HUES48 (cell line): ENCODE measurements around the gene CD300A.

Experiments used
- H3K27ac ChIP-seq: one replicate; pipeline ENCODE4 v1.7.0; 2013; ENCODE audit warnings: low read depth, low read length, inconsistent platforms
- H3K27me3 ChIP-seq: 2 replicates; pipeline ENCODE4 v1.6.1; 2013; ENCODE audit warnings: mild to moderate bottlenecking, low read length; ENCODE audit not compliant: control insufficient read depth, insufficient read depth
- H3K36me3 ChIP-seq: 2 replicates; pipeline ENCODE4 v1.6.1; 2013; ENCODE audit warnings: low read length; ENCODE audit not compliant: control insufficient read depth, insufficient read depth
- H3K4me1 ChIP-seq: 2 replicates; pipeline ENCODE4 v1.6.1; 2013; ENCODE audit warnings: mild to moderate bottlenecking, low read length; ENCODE audit not compliant: control insufficient read depth, insufficient read depth
- H3K4me3 ChIP-seq: 2 replicates; pipeline ENCODE4 v1.5.1; 2013; ENCODE audit warnings: mild to moderate bottlenecking, low read depth, low read length
- H3K9ac ChIP-seq: 2 replicates; pipeline ENCODE4 v1.6.1; 2013; ENCODE audit warnings: mild to moderate bottlenecking, low read depth, low read length, moderate library complexity
- H3K9me3 ChIP-seq: 2 replicates; pipeline ENCODE4 v1.6.1; 2013; ENCODE audit warnings: low read length; ENCODE audit not compliant: control insufficient read depth, insufficient read depth

The CD300A gene

DNA sequence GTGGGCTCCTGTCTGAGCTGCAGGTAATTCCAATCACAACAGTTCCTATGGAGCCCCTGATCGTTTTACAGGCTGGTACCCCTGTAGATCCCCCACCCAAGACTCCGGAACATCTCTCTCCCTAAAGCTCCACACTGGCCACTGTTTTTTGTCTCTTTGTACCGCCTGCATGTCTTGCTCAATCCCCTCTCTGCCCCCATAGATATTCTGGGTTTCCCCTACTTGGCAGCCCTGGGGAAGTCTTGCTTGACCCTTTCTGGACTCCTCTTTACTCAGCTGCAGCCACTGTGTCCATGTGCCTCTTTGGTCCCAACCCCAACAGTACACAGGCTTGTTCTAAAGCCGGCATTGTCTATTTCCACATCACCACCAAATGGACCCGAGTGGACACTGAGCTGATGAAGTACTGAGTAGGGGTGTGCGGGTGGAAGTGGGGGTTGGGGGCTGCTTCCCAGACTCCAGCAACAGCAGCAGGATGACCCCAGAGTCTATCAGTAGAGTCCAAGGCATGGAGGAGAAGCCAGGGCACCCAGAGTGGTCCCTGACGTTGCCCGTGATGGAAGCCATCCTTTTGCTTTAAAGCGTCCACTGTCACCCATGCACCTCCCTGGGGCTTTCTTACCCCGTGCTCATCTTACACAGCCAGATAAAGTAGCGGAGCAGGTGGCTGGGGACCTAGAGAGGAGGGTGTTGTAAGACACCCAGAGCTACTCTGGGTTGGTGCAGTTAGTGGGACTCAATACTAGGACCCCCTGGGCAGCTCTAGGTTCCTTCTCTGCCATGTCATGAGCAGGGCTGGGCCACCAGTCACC is 58.4 kb downstream of the CD300A start:
- no peaks in the 10 kb centered on the region for H3K36me3 ChIP-seq
- no peak overlapping the region for H3K27ac ChIP-seq
- H3K9me3 ChIP-seq = peaks cover 2% of the 10 kb centered on the region; the same call in 1 of the 2 replicates
- no peak overlapping the region for H3K9ac ChIP-seq
- no peaks in the 10 kb centered on the region; the same call in 1 of the 2 replicates for H3K27me3 ChIP-seq
- no peaks in the 10 kb centered on the region for H3K4me1 ChIP-seq
- no peak overlapping the region for H3K4me3 ChIP-seq

DNA sequence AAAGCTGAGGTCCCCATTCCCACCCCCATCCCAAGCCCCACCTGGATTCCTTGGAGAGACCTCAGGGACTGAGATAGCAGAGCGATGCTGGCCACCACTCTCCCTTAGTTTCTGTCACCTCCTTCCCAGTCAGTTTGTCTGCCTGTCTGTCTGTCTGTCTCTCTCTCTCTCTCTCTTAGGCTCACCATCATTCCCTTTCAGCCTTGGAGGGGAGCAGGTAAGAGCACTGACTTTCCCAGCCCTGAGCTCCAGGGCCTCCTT is 59.0 kb downstream of the CD300A start:
- H3K4me1 ChIP-seq = no peaks in the 10 kb centered on the region
- H3K9ac ChIP-seq = no peak overlapping the region
- H3K27ac ChIP-seq = no peak overlapping the region
- no peaks in the 10 kb centered on the region; the same call in 1 of the 2 replicates for H3K27me3 ChIP-seq
- H3K9me3 ChIP-seq = peaks cover 2% of the 10 kb centered on the region; the same call in 1 of the 2 replicates
- H3K36me3 ChIP-seq = no peaks in the 10 kb centered on the region
- no peak overlapping the region for H3K4me3 ChIP-seq

DNA sequence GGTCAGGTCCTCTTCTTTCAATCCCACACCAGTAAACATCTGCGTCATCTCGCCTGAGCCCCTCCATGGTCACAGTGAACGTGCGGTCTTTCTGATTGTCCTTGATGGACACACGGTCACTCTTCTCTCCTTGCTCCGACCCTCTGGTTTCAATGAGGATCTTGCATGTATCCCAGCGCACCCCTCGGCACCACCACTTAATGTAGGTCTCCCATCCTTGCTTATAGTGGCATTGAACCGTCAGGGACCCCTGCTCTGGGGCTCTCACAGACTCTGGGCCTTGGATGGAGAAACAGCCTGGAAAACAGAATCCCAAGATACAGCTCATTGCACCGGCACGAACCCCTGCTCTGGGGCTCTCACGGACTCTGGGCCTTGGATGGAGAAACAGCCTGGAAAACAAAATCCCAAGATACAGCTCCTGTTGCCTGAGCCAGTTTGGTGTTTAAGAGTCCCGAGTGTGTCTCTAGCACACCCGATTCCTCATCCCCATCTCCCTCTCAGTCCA is 59.4 kb downstream of the CD300A start:
- Histone ChIP-seq H3K9ac (no peak overlapping the region), H3K4me3 (no peak overlapping the region), H3K9me3 (peaks cover 2% of the 10 kb centered on the region; the same call in 1 of the 2 replicates), H3K27ac (no peak overlapping the region), H3K4me1 (no peaks in the 10 kb centered on the region), H3K36me3 (no peaks in the 10 kb centered on the region), H3K27me3 (no peaks in the 10 kb centered on the region; the same call in 1 of the 2 replicates)

DNA sequence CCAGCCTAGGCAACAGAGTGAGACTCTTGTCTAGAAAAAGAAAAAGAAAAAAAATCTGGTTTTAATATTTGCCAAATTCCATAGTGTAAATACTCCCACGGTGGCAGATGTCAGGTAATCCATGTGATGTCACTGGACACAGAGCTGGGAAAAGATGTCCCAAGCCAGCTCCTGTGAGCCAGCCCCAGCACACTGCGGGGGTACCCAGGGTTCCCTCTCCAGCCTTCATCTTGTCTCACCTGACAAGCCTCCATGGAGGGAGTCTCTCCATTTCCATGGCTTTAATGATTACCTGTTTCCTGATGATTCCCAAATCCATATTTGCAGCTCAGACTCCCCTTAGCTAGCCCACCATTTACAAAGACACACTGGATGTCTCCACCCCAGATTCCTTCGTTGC is 60.2 kb downstream of the CD300A start:
- Histone ChIP-seq H3K4me3 (no peak overlapping the region), H3K9me3 (peaks cover 2% of the 10 kb centered on the region; the same call in 1 of the 2 replicates), H3K4me1 (no peaks in the 10 kb centered on the region), H3K36me3 (no peaks in the 10 kb centered on the region), H3K9ac (no peak overlapping the region), H3K27ac (no peak overlapping the region), H3K27me3 (no peaks in the 10 kb centered on the region; the same call in 1 of the 2 replicates)

DNA sequence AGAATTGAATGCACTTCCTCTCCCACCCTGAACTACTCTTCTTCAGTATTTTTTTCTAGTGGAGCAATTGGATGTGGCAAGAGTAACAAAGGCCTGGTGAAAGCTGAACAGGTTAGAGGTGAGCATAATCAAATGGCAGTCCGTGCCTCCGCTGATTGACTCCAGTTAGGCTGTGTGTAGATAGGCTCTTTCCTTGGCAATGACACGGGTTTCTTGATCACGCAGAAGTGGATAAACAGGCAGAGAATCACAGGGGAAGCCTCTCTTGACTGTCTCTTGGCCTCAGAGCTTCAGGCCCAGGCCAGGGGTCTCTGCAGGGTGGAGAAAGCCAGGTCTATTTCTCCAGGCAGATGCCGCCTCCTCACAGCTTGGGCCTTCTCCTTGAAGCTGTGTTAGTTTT is 60.6 kb downstream of the CD300A start:
- peaks cover 2% of the 10 kb centered on the region; the same call in 1 of the 2 replicates for H3K9me3 ChIP-seq
- no peaks in the 10 kb centered on the region for H3K4me1 ChIP-seq
- H3K27me3 ChIP-seq = no peaks in the 10 kb centered on the region; the same call in 1 of the 2 replicates
- H3K36me3 ChIP-seq = no peaks in the 10 kb centered on the region
- H3K9ac ChIP-seq = no peak overlapping the region
- H3K27ac ChIP-seq = no peak overlapping the region
- H3K4me3 ChIP-seq = no peak overlapping the region

DNA sequence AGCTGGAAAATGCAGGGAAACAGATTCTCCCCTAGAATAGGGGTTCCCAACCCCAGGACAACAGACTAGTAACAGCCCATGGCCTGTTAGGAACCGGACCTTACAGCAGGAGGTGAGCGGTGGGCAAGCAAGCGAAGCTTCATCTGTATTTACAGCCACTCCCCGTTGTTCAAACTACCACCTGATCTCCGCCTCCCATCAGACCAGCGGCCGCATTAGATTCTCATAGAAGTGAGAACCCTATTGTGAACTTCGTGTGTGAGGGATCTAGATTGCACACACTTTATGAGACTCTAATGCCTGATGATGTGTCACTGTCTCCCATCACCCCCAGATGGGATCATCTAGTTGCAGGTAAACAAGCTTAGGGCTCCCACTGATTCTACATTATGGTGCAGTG is 61.3 kb downstream of the CD300A start:
- Histone ChIP-seq H3K27me3 (no peaks in the 10 kb centered on the region; the same call in 1 of the 2 replicates), H3K4me1 (no peaks in the 10 kb centered on the region)

DNA sequence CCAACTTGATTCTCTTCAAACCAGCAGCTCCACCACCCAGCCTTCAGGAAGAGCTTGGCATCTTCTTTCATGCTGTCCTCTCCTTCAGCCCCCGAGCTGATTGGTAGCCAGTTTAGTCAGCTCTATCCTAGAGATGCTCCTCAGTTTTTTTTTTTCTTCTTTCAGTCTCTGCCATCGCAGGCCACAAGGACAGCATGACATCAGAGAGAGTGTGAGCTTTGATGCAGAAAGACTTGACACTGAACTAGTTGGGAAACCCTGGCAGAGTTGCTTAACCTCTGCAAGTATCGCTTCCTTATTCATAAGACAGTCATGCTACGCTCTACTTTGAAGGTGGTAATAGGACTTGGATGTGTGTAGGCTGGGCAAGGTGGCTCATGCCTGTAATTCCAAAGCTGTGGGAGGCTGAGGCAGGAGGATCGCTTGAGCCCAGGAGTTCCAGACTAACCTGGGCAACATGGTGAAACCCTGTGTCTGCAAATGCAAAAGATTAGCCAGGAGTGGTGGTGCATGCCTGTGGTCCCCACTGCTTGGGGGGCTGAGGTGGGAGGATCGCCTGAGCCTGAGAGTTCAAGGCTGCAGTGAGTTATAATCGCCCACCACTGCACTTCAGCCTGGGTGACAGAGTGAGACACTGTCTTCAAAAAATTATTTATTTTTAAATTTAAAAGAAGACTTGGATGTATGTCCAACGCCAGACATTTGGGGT is 62.2 kb downstream of the CD300A start:
- H3K9me3 ChIP-seq = no peaks in the 10 kb centered on the region
- no peaks in the 10 kb centered on the region for H3K4me1 ChIP-seq
- H3K36me3 ChIP-seq = no peaks in the 10 kb centered on the region
- H3K27ac ChIP-seq = no peak overlapping the region
- H3K4me3 ChIP-seq = no peak overlapping the region
- H3K27me3 ChIP-seq = no peaks in the 10 kb centered on the region; the same call in 1 of the 2 replicates
- H3K9ac ChIP-seq = no peak overlapping the region

More for the DNA sequence above, 61.3 kb downstream of the CD300A start:
- Histone ChIP-seq H3K4me3 (no peak overlapping the region), H3K27ac (no peak overlapping the region), H3K36me3 (no peaks in the 10 kb centered on the region), H3K9ac (no peak overlapping the region), H3K9me3 (peaks cover 2% of the 10 kb centered on the region; the same call in 1 of the 2 replicates)

DNA sequence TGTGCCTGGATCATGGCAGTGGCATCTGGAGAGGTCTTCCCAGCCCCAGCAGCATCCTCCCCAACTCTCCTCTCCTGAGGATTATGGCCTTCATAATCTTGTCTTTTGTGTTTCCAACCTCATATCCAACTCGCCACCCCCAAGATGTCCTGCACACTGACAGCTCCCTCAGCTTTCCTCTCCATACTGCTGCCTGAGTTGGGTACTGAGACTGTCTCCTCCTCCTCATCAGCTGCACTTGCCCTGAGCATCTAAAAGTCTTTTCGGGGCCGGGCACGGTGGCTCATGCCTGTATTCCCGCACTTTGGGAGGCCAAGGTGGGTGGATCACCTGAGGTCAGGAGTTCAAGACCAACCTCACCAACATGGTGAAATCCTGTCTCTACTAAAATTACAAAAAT is 62.8 kb downstream of the CD300A start:
- Histone ChIP-seq H3K4me1 (no peaks in the 10 kb centered on the region), H3K27ac (no peak overlapping the region), H3K9me3 (no peaks in the 10 kb centered on the region), H3K9ac (no peak overlapping the region), H3K36me3 (no peaks in the 10 kb centered on the region), H3K4me3 (no peak overlapping the region), H3K27me3 (no peaks in the 10 kb centered on the region; the same call in 1 of the 2 replicates)

DNA sequence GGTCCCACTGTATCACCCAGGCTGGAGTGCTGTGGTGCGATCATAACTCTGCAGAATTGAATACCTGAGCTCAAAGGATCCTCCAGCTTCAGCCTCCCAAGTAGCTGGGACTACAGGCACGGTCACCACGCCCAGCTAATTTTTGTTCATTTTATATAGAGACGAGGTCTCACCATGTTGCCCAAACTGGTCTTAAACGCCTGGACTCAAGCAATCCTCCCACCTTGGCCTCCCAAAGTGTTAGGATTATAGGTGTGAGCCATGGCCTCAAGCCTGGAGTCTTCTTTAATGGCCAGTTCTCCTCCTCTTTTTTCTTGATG is 64.4 kb downstream of the CD300A start:
- no peaks in the 10 kb centered on the region; the same call in 1 of the 2 replicates for H3K27me3 ChIP-seq

DNA sequence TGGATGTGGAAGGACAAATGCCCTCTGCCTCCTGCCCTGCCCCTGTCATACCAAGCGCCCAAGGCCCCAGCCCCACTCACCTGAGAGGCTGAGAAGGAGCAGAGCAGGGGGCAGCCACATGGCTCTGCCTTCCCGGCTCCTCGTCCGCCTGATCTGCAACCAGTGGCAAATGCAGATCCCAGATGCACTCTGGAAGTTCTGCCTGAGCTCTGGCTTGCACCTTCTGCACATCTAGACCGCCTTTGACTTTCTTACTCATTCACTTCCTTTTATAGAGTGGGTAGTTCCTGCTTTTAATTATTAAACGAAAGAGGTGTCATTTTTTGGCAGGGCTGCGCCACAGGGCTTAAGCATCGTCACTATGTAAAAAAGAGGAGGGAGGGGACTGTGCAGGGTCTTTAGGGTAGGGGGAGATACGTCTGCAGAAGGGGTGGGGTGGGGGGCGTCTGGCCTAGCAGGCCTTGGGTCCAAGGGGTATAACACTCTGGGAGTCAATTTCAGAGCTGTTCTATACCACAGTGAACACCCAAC is 64.9 kb downstream of the CD300A start, which contains the start of gene CD300LB:
Gene CD300LB, minus strand, starts transcription at position 245 of the 531 bp plus-strand sequence. Its CDS starts 125 bp downstream, at position 120.
- H3K36me3 ChIP-seq = no peaks in the 10 kb centered on the region
- no peaks in the 10 kb centered on the region for H3K4me1 ChIP-seq
- no peak within 1 kb of the TSS for H3K9ac ChIP-seq
- H3K27ac ChIP-seq = no peak within 1 kb of the TSS
- no peak within 1 kb of the TSS for H3K4me3 ChIP-seq
- no peaks in the 10 kb centered on the region for H3K9me3 ChIP-seq
- no peaks in the 10 kb centered on the region; the same call in 1 of the 2 replicates for H3K27me3 ChIP-seq

More for the DNA sequence above, 64.4 kb downstream of the CD300A start:
- no peaks in the 10 kb centered on the region for H3K9me3 ChIP-seq
- no peak overlapping the region for H3K4me3 ChIP-seq
- no peak overlapping the region for H3K9ac ChIP-seq
- H3K4me1 ChIP-seq = no peaks in the 10 kb centered on the region
- H3K27ac ChIP-seq = no peak overlapping the region
- H3K36me3 ChIP-seq = no peaks in the 10 kb centered on the region

DNA sequence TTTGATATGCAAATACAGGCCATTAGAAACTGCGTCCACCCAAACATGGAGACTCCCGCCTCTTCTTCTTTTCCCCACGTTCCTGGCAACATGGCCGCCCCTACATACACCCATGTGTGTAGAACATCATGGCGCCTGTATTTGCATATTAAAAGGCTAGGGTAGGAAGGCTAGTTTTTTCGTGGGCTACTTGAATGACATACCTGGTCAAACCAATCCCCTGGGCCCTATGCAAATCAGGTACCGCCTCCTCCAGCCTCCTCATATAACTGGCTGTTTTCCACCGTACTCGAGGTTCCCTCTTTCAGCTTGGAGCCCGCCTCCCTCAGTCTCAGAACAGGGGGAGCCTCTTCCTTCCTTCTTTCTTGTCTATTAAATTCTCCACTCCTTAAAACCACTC is 65.7 kb downstream of the CD300A start:
- H3K36me3 ChIP-seq = no peaks in the 10 kb centered on the region
- no peaks in the 10 kb centered on the region; the same call in 1 of the 2 replicates for H3K27me3 ChIP-seq
- no peak overlapping the region for H3K27ac ChIP-seq
- no peaks in the 10 kb centered on the region for H3K9me3 ChIP-seq
- H3K4me1 ChIP-seq = no peaks in the 10 kb centered on the region
- H3K9ac ChIP-seq = no peak overlapping the region
- no peak overlapping the region for H3K4me3 ChIP-seq
